ENCODE measurements around the gene CPNE7.

The CPNE7 gene

GRCh38 chr16:89610108-89610453 is 34.5 kb downstream of the CPNE7 start:
- H3K4me3 ChIP-seq (replicated peaks in 1 of 2; ENCODE audit: low read depth in 2 of 2, low read length in 2 of 2), result no peak overlapping the region
- no peak for TF ChIP-seq CTCF (IDR thresholded peaks at IDR 0.05; ENCODE audit: low read depth, low read length)
- no peak for DNase-seq (ENCODE audit: low read depth in 2 of 2)

- H3K4me3 ChIP-seq (replicated peaks in 1 of 2; ENCODE audit: low read depth in 2 of 2, low read length in 2 of 2), result no peak overlapping the region
- no peak for TF ChIP-seq CTCF (IDR thresholded peaks at IDR 0.05; ENCODE audit: low read depth, low read length)
- DNase-seq (ENCODE audit: low read depth in 2 of 2), result no peak
Observed at GRCh38 chr16:89612415-89613166, 37.0 kb downstream of the CPNE7 start.

- H3K4me3 ChIP-seq (replicated peaks in 1 of 2; ENCODE audit: low read depth in 2 of 2, low read length in 2 of 2), result no peak within 1 kb of the TSS
- no peak for TF ChIP-seq CTCF (IDR thresholded peaks at IDR 0.05; ENCODE audit: low read depth, low read length)
- DNase-seq (ENCODE audit: low read depth in 2 of 2), result no peak
Observed at GRCh38 chr16:89613231-89613953, 37.8 kb downstream of the CPNE7 start, which contains the start of gene DPEP1. Gene DPEP1, plus strand, starts transcription at chr16:89613642. Its CDS starts 16,769 bp downstream, at chr16:89630411.

GRCh38 chr16:89613954-89614459 is 38.4 kb downstream of the CPNE7 start:
- no peak for DNase-seq (ENCODE audit: low read depth in 2 of 2)
- H3K4me3 ChIP-seq (replicated peaks in 1 of 2; ENCODE audit: low read depth in 2 of 2, low read length in 2 of 2), result no peak overlapping the region
- no peak for TF ChIP-seq CTCF (IDR thresholded peaks at IDR 0.05; ENCODE audit: low read depth, low read length)

- H3K4me3 ChIP-seq (replicated peaks in 1 of 2; ENCODE audit: low read depth in 2 of 2, low read length in 2 of 2), result no peak overlapping the region
- DNase-seq (ENCODE audit: low read depth in 2 of 2), result no peak
- no peak for TF ChIP-seq CTCF (IDR thresholded peaks at IDR 0.05; ENCODE audit: low read depth, low read length)
Observed at GRCh38 chr16:89615176-89615575, 39.6 kb downstream of the CPNE7 start.

GRCh38 chr16:89615596-89616090 is 40.1 kb downstream of the CPNE7 start:
- TF ChIP-seq CTCF (IDR thresholded peaks at IDR 0.05; ENCODE audit: low read depth, low read length), result peak; percentile 76
- peak in 1 of 2 donors; percentile 26 for DNase-seq (ENCODE audit: low read depth in 2 of 2)
- no peak overlapping the region for H3K4me3 ChIP-seq (replicated peaks in 1 of 2; ENCODE audit: low read depth in 2 of 2, low read length in 2 of 2)
